ENCODE results near the gene PDE7B. TPM values are rescaled to one million over a fixed set of nuclear protein-coding genes. Genes with fewer than 3 reads are reported as not detected.

PDE7B gene
- total RNA-seq, 1 donor from 2014 or later: 0.84 TPM

DNA sequence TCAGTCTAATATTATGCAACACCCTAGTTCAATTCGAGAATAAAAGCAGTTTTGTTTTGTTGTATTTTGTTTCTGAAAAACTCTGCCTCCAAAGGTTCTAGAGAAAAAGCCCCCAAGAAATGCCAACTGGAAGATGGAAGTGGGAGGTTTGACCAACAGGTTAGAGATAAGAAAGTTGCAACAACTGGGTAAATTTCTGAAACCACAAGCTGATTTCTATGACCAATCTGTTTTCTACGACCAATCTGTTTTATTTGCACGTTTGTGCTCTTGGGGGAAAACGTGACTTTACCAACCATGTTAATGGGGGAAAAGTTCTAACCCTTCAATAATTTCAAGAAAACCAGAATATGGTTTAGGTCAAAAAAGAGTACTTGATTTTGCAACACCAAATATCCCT lies 173.2 kb downstream of the PDE7B start:
- Histone ChIP-seq H3K36me3 (ENCODE audit: control insufficient read depth, insufficient read depth, low read length) (no peaks in the 10 kb centered on the region), H3K27me3 (ENCODE audit: control insufficient read depth, insufficient read depth, low read length) (no peaks in the 10 kb centered on the region), H3K4me3 (ENCODE audit: low read depth, low read length) (no peak overlapping the region)
- DNase-seq (ENCODE audit: low read depth): no peak
- no peak for TF ChIP-seq CTCF (IDR thresholded peaks at IDR 0.05; ENCODE audit: insufficient read depth, low read length, poor library complexity, severe bottlenecking)

DNA sequence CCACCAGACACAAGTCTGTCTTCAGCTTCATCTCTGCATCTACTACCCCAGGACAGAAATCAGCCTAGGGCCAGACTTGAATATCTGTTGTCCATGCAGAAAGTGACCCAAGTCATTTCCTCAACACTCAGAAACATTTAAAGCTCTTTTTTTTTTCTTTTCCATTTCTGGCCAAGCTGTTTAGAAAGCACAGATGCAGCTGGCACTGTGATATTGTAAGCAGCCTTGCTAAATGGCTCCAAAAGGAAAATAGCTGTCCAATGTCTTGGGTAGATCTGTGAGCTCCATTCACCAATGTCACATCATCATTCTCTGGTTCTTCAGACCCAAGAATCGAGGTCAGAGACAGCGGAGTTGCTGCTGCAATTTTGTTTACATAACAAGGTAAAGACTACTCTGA lies 174.2 kb downstream of the PDE7B start:
- no peak for DNase-seq (ENCODE audit: low read depth)
- TF ChIP-seq CTCF (IDR thresholded peaks at IDR 0.05; ENCODE audit: insufficient read depth, low read length, poor library complexity, severe bottlenecking): no peak
- no peaks in the 10 kb centered on the region for H3K36me3 ChIP-seq (ENCODE audit: control insufficient read depth, insufficient read depth, low read length)
- no peaks in the 10 kb centered on the region for H3K27me3 ChIP-seq (ENCODE audit: control insufficient read depth, insufficient read depth, low read length)
- no peak overlapping the region for H3K4me3 ChIP-seq (ENCODE audit: low read depth, low read length)

DNA sequence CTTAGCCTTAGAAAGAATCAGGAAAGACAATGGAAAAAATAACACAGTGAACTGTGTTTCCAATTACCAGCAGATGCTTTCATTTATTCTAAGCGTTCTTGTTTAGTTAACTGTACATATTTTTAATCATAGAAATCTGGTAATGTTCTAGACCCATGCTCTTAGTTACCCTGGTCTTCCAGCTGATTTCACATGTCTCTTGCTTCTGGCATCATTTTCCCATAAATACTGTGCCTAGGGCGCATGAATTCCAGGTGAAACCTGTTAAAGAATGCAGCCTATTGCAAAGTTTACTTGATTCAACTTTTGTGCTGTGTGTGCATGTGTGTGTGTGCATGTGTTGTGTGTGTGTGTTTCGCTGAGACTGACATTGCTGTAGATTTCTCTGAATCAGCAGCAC lies 178.6 kb downstream of the PDE7B start:
- DNase-seq (ENCODE audit: low read depth): no peak
- H3K27me3 ChIP-seq (ENCODE audit: control insufficient read depth, insufficient read depth, low read length): no peaks in the 10 kb centered on the region
- no peaks in the 10 kb centered on the region for H3K36me3 ChIP-seq (ENCODE audit: control insufficient read depth, insufficient read depth, low read length)
- no peak overlapping the region for H3K4me3 ChIP-seq (ENCODE audit: low read depth, low read length)
- no peak for TF ChIP-seq CTCF (IDR thresholded peaks at IDR 0.05; ENCODE audit: insufficient read depth, low read length, poor library complexity, severe bottlenecking)

DNA sequence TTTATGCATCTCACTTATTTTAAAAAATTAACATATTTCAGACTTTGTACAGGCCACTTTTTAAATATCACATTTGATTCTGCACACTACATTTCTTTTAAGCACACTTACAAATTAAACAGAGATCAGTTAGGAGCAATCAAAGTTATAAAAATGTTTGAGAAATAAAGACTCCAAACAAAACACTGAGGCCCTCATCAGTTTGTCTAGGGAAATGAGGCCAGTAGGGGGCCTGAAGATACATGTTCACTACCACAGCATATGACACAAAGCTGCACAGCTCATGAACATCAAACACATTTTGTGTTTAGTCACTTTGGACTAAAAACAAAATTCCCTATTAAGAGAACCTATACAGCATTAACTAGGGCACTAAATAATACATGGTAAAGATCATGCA lies 180.5 kb downstream of the PDE7B start:
- TF ChIP-seq CTCF (IDR thresholded peaks at IDR 0.05; ENCODE audit: insufficient read depth, low read length, poor library complexity, severe bottlenecking): peak; percentile 45
- no peaks in the 10 kb centered on the region for H3K27me3 ChIP-seq (ENCODE audit: control insufficient read depth, insufficient read depth, low read length)
- H3K36me3 ChIP-seq (ENCODE audit: control insufficient read depth, insufficient read depth, low read length): no peaks in the 10 kb centered on the region
- DNase-seq (ENCODE audit: low read depth): no peak
- H3K4me3 ChIP-seq (ENCODE audit: low read depth, low read length): no peak overlapping the region

GRCh38 chr6:136033416-136033815 lies 181.9 kb downstream of the PDE7B start:
- no peak for TF ChIP-seq CTCF (IDR thresholded peaks at IDR 0.05; ENCODE audit: insufficient read depth, low read length, poor library complexity, severe bottlenecking)
- no peak for DNase-seq (ENCODE audit: low read depth)
- Histone ChIP-seq H3K36me3 (ENCODE audit: control insufficient read depth, insufficient read depth, low read length) (no peaks in the 10 kb centered on the region), H3K27me3 (ENCODE audit: control insufficient read depth, insufficient read depth, low read length) (no peaks in the 10 kb centered on the region), H3K4me3 (ENCODE audit: low read depth, low read length) (no peak overlapping the region)

DNA sequence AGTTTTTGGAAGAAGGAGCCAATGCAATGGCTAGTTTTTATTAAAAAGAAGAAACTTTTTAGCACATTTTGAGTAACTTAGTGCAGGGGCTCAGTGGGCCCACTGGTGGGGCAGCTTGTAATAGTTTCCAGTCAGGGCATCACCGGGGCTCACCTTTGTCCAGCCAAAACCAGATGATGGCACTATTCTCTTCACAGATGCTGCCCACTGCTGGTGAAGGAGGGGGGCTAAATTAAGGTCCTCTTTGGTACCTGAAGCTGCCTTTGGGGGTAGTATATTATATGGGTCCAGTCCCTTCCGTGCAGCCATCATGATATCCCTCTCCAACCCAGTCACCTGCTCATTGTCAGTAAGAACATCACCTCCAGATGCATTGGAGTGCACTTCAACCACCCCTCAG lies 182.9 kb downstream of the PDE7B start:
- no peaks in the 10 kb centered on the region for H3K36me3 ChIP-seq (ENCODE audit: control insufficient read depth, insufficient read depth, low read length)
- no peak for DNase-seq (ENCODE audit: low read depth)
- H3K27me3 ChIP-seq (ENCODE audit: control insufficient read depth, insufficient read depth, low read length): no peaks in the 10 kb centered on the region
- H3K4me3 ChIP-seq (ENCODE audit: low read depth, low read length): no peak overlapping the region
- TF ChIP-seq CTCF (IDR thresholded peaks at IDR 0.05; ENCODE audit: insufficient read depth, low read length, poor library complexity, severe bottlenecking): no peak

All from kidney epithelial cell (primary cell).